Iris pigment epithelial cell (primary cell): Measurements from ENCODE around the gene NCAN.
A peak's percentile ranks its signal among the peaks of the same experiment; 100 is the strongest.
"Not testable (repeated sequence)": the region's sequence is repeated elsewhere in the genome, so short reads cannot be mapped to it uniquely, and the experiment has no call there.

Experiments
- DNase-seq: peaks from one replicate; pipeline ENCODE4 v3.0.0-alpha.2; 2011; ENCODE audit warnings: low read depth

The NCAN gene

GRCh38 chr19:19224150-19224851 is 12.5 kb downstream of the NCAN start:
- no peak for DNase-seq

DNA sequence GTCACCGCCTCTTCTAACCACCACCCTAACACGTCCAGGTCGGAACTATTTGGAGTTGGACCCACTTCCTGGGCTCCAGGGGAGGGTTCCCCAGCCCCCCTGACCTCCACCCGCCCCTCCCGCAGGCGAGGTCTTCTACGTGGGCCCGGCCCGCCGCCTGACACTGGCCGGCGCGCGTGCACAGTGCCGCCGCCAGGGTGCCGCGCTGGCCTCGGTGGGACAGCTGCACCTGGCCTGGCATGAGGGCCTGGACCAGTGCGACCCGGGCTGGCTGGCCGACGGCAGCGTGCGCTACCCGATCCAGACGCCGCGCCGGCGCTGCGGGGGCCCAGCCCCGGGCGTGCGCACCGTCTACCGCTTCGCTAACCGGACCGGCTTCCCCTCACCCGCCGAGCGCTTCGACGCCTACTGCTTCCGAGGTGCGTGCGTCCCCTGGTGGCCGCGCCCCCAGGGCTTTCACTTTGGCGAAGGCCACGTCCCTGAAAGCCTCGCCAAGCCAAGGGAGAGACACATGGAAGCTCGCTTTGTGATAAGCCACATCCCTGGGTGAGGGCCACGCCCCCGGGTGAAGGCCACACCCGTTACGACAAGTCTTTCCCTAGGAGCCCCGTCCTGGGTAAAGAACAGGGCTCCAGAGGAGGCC is 13.2 kb downstream of the NCAN start:
- DNase-seq: peak; percentile 67

GRCh38 chr19:19226204-19226603 is 14.4 kb downstream of the NCAN start:
- DNase-seq: no peak

DNA sequence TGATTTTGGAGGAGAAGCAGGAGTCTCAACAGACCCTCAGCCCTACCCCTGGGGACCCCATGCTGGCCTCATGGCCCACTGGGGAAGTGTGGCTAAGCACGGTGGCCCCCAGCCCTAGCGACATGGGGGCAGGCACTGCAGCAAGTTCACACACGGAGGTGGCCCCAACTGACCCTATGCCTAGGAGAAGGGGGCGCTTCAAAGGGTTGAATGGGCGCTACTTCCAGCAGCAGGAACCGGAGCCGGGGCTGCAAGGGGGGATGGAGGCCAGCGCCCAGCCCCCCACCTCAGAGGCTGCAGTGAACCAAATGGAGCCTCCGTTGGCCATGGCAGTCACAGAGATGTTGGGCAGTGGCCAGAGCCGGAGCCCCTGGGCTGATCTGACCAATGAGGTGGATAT is 14.9 kb downstream of the NCAN start:
- DNase-seq: no peak

GRCh38 chr19:19227217-19227616 is 15.5 kb downstream of the NCAN start:
- no peak for DNase-seq

GRCh38 chr19:19229701-19230100 is 17.9 kb downstream of the NCAN start:
- DNase-seq: no peak

- no peak for DNase-seq
Observed at GRCh38 chr19:19230999-19231398, 19.2 kb downstream of the NCAN start.

DNA sequence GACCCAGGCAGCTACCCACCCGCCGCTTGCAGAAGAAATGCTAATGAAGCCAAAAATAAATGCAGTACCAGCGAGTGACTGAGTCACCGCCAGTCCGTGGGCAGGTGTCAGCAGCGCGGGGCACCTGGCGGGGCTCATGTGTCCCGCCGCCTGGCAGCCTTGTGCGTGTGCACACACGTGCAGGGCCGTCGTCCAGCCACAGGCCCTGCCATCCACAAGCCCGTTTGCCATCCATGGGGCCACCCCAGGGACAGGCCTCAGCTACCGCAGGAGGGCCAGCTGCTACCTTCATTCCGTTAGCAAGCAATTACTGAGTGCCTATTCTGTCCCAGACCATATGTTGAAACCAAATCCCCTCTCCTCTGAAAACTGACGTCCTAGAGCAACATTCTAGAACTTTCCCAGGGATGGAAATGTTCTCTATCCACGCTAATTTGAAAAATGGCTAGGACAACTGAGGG is 20.5 kb downstream of the NCAN start:
- DNase-seq: no peak

DNA sequence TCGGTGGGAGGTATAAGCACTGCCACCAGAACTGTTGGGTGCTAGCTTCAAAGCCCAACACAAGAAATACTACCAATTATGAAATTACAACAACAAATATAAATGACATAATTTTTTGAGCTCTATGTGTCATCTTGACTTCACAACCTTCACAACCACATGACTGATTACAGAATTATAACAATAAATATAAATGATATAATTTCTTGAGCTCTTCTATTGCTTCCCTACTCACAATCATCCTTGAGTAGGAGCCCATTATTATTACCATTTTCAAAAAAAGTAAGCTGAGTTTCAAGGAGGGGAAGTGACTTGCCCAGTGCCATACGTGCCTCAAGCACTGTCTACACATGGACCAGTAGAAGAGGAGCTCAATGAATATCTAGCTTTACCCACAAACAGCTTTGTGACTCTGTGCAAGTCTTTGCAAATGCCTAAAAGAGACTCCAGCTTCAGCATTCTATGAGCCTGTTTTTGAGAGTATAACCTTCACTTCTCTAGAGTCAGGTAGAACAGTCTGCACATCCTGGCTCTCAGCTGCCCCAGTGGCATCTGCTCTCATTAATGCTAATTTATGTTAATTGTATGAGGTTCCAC is 22.6 kb downstream of the NCAN start:
- DNase-seq: no peak

DNA sequence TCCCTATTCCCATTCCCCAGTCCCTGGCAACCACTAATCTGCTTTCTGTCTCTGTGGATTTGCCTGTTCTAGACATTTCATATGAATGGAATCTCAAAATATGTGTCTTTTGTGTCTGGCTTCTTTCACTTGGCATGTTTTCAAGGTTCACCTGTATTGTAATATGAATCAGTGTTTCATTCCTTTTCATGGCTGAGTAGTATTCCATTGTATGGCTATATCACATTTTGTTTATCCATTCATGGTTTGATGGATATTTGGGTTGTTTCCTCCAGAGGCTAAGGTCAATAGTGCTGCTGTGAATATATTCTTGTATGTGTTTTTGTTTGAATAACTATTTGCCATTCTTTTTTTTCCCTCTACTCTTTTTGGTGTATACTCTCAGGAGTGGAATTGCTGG is 24.4 kb downstream of the NCAN start:
- no peak for DNase-seq

DNA sequence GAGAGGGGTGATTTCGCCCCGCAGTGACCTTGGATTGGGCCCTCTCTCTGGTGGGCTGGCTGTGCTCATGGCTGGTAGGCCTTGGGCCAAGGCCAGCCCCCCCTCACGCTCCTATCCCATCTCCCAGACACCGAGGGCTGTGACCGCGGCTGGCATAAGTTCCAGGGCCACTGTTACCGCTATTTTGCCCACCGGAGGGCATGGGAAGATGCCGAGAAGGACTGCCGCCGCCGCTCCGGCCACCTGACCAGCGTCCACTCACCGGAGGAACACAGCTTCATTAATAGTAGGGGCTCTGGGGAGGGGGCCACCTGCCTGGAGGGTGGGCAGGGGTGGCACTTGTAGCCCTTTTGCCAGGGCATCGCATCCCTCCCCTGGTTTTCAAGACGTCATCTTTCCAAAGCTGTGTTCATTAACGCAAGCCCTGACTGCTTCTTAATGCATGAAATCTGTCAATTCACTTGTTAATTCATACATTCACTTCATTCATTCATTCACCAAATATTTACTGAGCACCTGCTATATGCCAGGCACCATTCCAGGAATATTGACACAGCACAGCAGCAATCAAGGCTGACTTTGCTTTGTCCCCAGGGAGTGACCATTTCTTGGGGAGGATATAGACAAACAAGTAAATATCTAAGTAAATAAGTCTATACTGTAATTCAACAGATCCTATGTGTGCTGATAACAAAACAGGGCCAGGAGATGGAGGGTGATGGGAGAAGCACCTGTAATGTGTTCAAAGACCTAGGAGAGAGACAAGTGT is 26.6 kb downstream of the NCAN start:
- DNase-seq: no peak

GRCh38 chr19:19239675-19240074 is 27.9 kb downstream of the NCAN start:
- DNase-seq: no peak

- no peak for DNase-seq
Observed at GRCh38 chr19:19240476-19240875, 28.7 kb downstream of the NCAN start.

- DNase-seq: no peak
Observed at GRCh38 chr19:19250196-19250801, 38.5 kb downstream of the NCAN start.

- not testable (repeated sequence) for DNase-seq
Observed at GRCh38 chr19:19253409-19253808, 41.7 kb downstream of the NCAN start.

- no peak for DNase-seq
Observed at GRCh38 chr19:19256072-19256969, 44.6 kb downstream of the NCAN start.

DNA sequence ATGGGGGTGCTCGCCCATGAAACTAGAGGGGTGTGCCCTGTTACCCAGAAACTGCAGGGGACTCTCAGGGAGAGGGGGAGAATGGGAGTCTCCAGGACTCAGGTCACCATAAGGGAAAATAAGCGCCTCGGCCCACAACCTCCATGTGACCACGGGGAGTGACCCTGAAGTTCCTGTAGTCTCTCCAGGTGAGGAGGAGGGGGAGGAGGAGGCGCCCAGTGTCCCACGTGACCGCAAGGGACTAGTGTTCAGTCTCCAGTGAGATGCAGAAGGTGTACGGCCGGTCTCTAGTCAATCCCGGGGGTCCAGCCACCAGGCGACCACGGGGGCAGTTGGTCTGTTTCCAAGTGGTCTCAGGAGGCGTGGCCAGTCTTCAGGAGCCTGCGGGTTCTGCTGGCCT is 45.4 kb downstream of the NCAN start:
- DNase-seq: no peak

DNA sequence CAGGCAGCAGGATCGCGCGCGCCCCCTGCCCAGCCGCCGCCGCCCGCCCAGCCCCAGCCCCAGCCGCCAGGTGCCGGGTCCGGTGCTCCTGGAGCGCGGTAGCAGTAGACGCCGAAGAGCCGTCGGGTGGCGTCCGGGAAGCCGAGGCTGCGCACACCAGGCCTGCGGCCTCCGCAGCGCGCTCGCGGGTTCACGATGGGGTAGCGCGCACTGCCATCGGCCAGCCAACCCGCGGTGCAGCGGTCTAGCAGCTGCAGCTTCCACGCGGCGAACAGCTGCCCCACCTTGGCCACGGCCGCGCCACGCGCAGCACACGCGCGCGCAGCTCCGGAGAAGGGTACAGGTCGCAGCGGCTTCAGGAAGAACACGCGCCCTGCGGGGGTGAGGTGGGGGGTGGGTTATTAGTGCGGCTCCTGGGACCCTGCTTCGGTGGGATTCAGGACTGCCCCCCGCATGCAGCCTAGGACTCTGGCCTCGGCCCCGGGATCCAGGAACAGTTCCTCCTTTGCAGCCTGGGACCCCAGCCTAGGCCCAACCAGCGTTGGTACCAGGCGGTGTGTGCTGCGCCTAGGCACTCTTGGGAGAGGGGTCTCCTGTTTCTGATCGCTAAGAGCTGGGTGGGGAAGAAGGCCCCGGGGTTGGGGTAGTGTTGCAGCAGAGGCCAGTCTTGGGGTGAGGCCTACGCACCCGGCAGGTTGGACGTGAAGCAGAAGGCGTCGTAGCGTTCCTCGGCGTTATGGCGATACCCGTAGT is 46.3 kb downstream of the NCAN start:
- no peak for DNase-seq

DNA sequence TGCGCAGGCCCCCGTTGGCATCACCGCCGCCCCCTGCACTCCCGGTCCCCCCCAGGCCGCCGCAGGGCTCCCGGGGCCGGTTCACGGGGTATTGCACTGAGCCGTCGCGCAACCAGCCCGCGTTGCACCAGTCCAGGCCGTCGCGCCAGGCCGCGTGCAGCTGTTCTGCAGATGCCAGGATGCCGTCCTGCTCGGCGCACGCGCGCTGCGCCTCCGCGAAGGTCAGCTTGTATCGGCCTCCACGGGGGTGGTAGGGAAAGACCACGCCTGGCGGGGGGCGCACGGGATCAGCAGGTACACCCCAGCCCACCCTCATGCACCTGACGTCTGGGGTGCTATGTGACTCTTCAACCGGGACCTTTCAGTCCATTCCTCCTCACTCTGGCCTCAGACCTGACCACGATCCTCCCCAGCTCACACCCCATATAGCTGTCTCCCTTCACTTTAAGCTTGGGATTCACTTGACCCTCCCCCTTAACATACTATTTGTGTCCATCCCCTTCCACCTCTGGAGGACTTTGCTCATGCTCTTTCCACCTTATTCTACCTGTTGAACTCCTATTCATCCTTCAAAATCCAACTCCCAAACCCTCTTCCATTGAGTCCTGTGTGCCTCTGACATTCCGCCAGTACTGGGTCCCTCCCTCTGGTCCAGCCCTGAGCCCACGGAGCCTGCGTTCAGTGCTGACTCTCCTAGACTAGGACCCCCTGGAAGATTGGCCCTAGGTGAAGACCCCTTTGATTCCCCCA is 47.0 kb downstream of the NCAN start:
- no peak for DNase-seq

DNA sequence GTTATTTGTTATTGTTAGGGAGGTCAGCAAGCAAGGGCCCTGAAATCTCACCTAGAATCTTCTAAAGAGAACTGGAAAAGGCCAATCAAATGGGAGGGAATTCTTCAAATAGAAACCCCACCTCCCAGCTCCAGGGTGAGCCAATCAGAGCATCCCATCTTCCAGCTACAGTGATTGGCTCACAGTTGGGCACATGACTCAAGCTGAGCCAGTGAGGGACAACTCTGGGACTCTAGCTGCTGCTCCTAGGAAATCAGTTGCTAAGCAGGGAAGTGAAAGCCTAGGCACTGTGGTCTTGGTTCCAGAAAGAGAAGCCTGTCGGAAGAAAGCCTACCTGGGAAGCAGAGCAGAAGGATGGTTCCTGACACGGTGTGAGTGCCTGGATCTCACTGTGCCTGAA is 48.0 kb downstream of the NCAN start:
- DNase-seq: peak; percentile 49
